ENCODE data around the gene LTV1.
"Not testable (repeated sequence)": the region's sequence is repeated elsewhere in the genome, so short reads cannot be mapped to it uniquely, and the experiment has no call there.

Gene LTV1

DNA sequence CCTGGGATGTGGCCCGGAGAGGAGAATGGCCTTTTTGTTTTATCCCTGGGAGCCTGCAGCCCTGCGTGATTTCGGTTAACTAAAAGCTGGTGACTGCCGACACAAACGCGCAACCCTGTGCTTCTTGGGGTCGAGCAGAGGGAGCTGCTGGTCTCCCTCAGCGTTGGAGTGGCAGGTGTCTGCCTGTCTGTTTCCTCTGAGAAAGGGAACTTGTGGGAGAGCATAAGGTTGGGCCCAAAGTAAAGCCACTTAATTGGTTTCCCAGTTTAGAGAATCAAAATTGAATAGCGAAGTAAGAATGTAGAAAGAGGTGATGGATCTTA, 500 bp downstream of the LTV1 start:
- peak overlapping the region; percentile 87 for H3K4me3 ChIP-seq (replicated peaks; ENCODE audit: low read depth, low read length)
- TF ChIP-seq, protein P1, sequence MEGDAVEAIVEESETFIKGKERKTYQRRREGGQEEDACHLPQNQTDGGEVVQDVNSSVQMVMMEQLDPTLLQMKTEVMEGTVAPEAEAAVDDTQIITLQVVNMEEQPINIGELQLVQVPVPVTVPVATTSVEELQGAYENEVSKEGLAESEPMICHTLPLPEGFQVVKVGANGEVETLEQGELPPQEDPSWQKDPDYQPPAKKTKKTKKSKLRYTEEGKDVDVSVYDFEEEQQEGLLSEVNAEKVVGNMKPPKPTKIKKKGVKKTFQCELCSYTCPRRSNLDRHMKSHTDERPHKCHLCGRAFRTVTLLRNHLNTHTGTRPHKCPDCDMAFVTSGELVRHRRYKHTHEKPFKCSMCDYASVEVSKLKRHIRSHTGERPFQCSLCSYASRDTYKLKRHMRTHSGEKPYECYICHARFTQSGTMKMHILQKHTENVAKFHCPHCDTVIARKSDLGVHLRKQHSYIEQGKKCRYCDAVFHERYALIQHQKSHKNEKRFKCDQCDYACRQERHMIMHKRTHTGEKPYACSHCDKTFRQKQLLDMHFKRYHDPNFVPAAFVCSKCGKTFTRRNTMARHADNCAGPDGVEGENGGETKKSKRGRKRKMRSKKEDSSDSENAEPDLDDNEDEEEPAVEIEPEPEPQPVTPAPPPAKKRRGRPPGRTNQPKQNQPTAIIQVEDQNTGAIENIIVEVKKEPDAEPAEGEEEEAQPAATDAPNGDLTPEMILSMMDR (IDR thresholded peaks at IDR 0.05; ENCODE audit: low read length, missing control alignments): no peak
- DNase-seq (ENCODE audit: low read depth): no peak

DNA sequence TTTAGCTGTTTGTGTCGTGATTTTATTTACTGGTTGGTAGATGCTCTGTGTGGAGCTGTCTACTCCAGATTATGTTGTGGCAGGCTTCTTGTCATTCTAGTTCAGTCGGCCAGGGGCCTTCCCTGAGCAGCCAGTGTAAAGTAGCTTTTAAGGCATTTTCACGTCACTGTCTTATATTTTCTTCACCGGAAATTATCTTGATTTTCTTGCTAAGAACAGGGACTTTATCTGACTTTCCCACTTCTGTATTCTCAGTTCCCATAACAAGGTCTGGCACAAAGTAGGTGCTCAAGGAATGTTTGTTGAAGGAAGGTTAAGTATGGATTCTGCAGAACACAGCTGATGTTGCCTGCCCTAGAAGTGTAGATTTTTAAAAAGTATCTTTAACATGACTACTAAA, 868 bp downstream of the LTV1 start:
- H3K4me3 ChIP-seq (replicated peaks; ENCODE audit: low read depth, low read length): peak overlapping the region; percentile 87
- TF ChIP-seq, protein P1 (IDR thresholded peaks at IDR 0.05; ENCODE audit: low read length, missing control alignments): no peak
- DNase-seq (ENCODE audit: low read depth): peak; percentile 17

DNA sequence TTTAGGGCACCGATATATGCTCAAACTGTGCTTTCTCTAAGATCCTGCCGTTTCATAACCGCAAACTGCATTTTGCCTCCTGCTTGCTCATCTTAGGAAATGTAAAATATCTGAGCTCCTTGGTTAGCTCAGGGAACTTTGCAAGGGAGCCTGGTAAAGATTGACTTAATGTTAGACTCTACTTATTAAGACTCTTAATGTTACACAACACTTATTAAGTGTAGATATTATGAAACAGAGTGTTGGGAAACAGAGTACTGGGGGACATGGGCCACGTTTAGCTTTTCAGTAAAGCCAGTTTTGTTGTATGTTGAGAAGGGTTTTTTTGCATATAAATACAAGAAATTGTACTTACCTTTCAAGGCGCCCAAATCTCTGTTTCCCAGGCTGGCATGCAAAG, 1.9 kb downstream of the LTV1 start:
- TF ChIP-seq, protein P1 (IDR thresholded peaks at IDR 0.05; ENCODE audit: low read length, missing control alignments): no peak
- no peak for DNase-seq (ENCODE audit: low read depth)
- H3K4me3 ChIP-seq (replicated peaks; ENCODE audit: low read depth, low read length): no peak overlapping the region

DNA sequence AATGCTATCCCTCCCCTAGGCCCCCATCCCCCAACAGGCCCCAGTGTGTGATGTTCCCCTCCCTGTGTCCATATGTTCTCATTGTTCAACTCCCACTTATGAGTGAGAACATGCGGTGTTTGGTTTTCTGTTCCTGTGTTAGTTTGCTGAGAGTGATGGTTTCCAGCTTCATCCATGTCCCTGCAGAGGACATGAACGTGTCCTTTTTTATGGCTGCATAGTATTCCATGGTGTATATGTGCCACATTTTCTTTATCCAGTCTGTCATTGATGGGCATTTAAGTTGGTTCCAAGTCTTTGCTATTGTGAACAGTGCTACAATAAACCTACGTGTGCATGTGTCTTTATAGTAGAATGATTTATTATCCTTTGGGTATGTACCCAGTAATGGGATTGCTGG, 8.6 kb downstream of the LTV1 start:
- not testable (repeated sequence) for H3K4me3 ChIP-seq (replicated peaks; ENCODE audit: low read depth, low read length); DNase-seq (ENCODE audit: low read depth)

DNA sequence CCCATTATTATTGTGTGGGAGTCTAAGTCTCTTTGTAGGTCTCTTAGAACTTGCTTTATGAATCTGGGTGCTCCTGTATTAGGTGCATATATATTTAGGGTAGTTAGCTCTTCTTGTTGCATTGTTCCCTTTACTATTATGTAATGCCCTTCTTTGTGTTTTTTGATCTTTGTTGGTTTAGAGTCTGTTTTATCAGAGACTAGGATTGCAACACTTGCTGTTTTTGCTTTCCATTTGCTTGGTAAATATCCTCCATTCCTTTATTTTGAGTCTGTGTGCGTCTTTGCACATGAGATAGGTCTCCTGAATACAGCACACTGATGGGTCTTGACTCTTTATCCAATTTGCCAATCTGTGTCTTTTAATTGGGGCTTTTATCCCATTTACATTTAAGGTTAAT, 11.9 kb downstream of the LTV1 start:
- not testable (repeated sequence) for DNase-seq (ENCODE audit: low read depth); H3K4me3 ChIP-seq (replicated peaks; ENCODE audit: low read depth, low read length)

DNA sequence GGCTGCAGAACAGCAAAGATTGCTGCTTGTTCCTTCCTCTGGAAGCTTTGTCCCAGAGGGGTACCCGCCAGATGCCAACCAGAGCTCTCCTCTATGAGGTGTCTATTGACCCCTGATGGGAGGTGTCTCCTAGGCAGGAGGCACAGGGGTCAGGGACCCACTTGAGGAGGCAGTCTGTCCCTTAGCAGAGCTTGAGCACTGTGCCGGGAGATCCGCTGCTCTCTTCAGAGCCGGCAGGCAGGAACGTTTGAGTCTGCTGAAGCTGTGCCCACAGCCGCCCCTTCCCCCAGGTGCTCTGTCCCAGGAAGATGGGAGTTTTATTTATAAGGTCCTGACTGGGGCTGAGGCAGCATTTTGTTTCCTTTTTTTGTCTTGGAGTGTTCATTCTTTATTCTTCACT, 13.6 kb downstream of the LTV1 start:
- H3K4me3 ChIP-seq (replicated peaks; ENCODE audit: low read depth, low read length); DNase-seq (ENCODE audit: low read depth): not testable (repeated sequence)

DNA sequence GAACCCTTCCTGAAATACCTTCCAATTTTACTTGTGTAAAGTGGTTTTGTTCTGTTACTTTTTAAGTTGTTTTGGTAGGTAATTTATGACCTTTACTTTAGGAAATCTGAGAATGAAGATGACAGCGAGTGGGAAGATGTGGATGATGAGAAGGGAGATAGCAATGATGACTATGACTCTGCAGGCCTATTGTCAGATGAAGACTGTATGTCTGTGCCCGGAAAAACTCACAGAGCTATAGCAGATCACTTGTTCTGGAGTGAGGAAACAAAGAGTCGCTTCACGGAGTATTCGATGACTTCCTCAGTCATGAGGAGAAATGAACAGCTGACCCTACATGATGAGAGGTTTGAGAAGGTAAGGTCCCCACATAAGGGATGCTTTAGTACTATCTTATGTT, 14.5 kb downstream of the LTV1 start:
- TF ChIP-seq, protein P1 (IDR thresholded peaks at IDR 0.05; ENCODE audit: low read length, missing control alignments): no peak
- no peak for DNase-seq (ENCODE audit: low read depth)
- no peak overlapping the region for H3K4me3 ChIP-seq (replicated peaks; ENCODE audit: low read depth, low read length)

DNA sequence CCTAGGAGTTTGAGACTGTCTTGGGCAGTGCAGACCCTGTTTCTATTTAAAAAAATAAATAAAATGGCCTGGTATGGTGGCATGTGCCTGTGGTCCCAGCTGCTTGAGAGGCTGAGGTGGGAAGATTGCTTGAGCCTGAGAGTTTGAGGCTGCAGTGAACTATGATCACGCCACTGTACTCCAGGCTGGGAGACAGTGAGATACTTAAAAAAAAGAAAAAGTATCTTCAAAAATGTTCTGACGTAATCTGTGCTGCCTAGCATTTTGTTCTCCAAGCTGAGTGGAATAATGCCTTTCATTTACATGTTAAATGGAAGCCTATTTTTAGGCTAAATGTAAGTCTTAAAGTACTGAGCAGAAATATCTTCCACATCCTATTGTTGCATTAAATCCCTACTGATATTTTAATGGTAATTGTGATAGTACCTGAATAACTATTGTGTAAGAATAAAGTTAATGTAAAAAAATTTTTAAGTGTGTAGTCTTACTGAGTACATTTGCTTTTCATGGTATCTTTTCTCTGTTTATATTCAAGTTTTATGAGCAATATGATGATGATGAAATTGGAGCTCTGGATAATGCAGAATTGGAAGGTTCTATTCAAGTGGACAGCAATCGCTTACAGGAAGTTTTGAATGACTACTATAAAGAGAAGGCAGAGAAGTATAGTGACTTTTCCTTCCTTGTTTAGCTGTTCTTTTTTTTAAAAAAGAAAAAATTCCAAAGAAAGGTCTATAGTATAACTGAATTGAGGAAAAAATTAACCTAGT, 16.9 kb downstream of the LTV1 start:
- H3K4me3 ChIP-seq (replicated peaks; ENCODE audit: low read depth, low read length): no peak overlapping the region
- TF ChIP-seq, protein P1 (IDR thresholded peaks at IDR 0.05; ENCODE audit: low read length, missing control alignments): no peak
- DNase-seq (ENCODE audit: low read depth): no peak

Measured in fibroblast of pulmonary artery (primary cell).